HepG2 (cell line): Measurements from ENCODE around the gene PSMB11. TPM values are rescaled to one million over a fixed set of nuclear protein-coding genes. Genes with fewer than 3 reads are reported as not detected.

Source experiments
- BORCS8-MEF2B ChIP-seq: sonication (generic); formaldehyde crosslinking; IDR thresholded peaks from 2 replicates; pipeline ENCODE4 v1.8.0; 2022; ENCODE audit warnings: mild to moderate bottlenecking, missing genetic modification reagents
- HIVEP1 ChIP-seq: sonication (generic); formaldehyde crosslinking; IDR thresholded peaks from 2 replicates; pipeline ENCODE4 v1.4.0; 2020; ENCODE audit warnings: mild to moderate bottlenecking, missing genetic modification reagents
- HNRNPK ChIP-seq: fragments of 200-400 bp; formaldehyde crosslinking; IDR thresholded peaks from 2 replicates; pipeline ENCODE4 v1.6.1; 2018; ENCODE audit warnings: low read length, low read depth, moderate library complexity, mild to moderate bottlenecking; ENCODE audit not compliant: poor library complexity, severe bottlenecking
- HNRNPLL ChIP-seq: fragments of 200-400 bp; formaldehyde crosslinking; IDR thresholded peaks from 2 replicates; pipeline ENCODE4 v1.6.1; 2017; ENCODE audit warnings: mild to moderate bottlenecking, low read depth, low read length; ENCODE audit not compliant: poor library complexity, severe bottlenecking
- KDM4B ChIP-seq: sonication (generic); formaldehyde crosslinking; IDR thresholded peaks from 2 replicates; pipeline ENCODE4 v1.4.0; 2020; ENCODE audit warnings: missing genetic modification reagents
- MYNN ChIP-seq: sonication (generic); formaldehyde crosslinking; IDR thresholded peaks from 2 replicates; pipeline ENCODE4 v1.4.0; 2020; ENCODE audit warnings: mild to moderate bottlenecking, low read depth, missing genetic modification reagents
- PCBP2 ChIP-seq: fragments of 200-400 bp; formaldehyde crosslinking; optimal IDR thresholded peaks from 2 replicates; pipeline ENCODE3; 2018; ENCODE audit warnings: low read length, low read depth; ENCODE audit not compliant: poor library complexity, severe bottlenecking
- SMAD9 ChIP-seq: sonication (generic); formaldehyde crosslinking; IDR thresholded peaks from 2 replicates; pipeline ENCODE4 v1.5.1; 2020; ENCODE audit warnings: mild to moderate bottlenecking, missing genetic modification reagents
- ZFY ChIP-seq: sonication (generic); formaldehyde crosslinking; IDR thresholded peaks from 2 replicates; pipeline ENCODE4 v1.4.0; 2020; ENCODE audit warnings: missing genetic modification reagents
- ZNF17 ChIP-seq: sonication (generic); formaldehyde crosslinking; IDR thresholded peaks from 2 replicates; pipeline ENCODE4 v1.5.0; 2020; ENCODE audit warnings: mild to moderate bottlenecking, missing genetic modification reagents
- ZNF20 ChIP-seq: sonication (generic); formaldehyde crosslinking; IDR thresholded peaks from 2 replicates; pipeline ENCODE4 v1.4.0; 2020; ENCODE audit warnings: mild to moderate bottlenecking, moderate library complexity, missing genetic modification reagents
- ZNF251 ChIP-seq: sonication (generic); formaldehyde crosslinking; IDR thresholded peaks from 2 replicates; pipeline ENCODE4 v1.9.0; 2021; ENCODE audit warnings: mild to moderate bottlenecking, missing genetic modification reagents
- ZNF264 ChIP-seq: sonication (generic); formaldehyde crosslinking; IDR thresholded peaks from 2 replicates; pipeline ENCODE4 v1.4.0; 2020; ENCODE audit warnings: missing genetic modification reagents
- ZNF3 ChIP-seq: IDR thresholded peaks from 2 replicates; pipeline ENCODE4 v1.7.0; 2017; ENCODE audit warnings: inconsistent platforms
- ZNF337 ChIP-seq: sonication (generic); formaldehyde crosslinking; IDR thresholded peaks from 2 replicates; pipeline ENCODE4 v1.5.1; 2020; ENCODE audit warnings: missing genetic modification reagents, low read depth, mild to moderate bottlenecking, borderline replicate concordance
- ZNF350 ChIP-seq: sonication (generic); formaldehyde crosslinking; IDR thresholded peaks from 2 replicates; pipeline ENCODE4 v1.4.0; 2020; ENCODE audit warnings: mild to moderate bottlenecking, low read depth, missing genetic modification reagents, borderline replicate concordance
- ZNF567 ChIP-seq: sonication (generic); formaldehyde crosslinking; IDR thresholded peaks from 2 replicates; pipeline ENCODE4 v1.8.1; 2023; ENCODE audit warnings: mild to moderate bottlenecking, missing genetic modification reagents, borderline replicate concordance
- ZNF598 ChIP-seq: sonication (generic); formaldehyde crosslinking; IDR thresholded peaks from 2 replicates; pipeline ENCODE4 v1.5.1; 2020; ENCODE audit warnings: mild to moderate bottlenecking, missing genetic modification reagents, borderline replicate concordance
- ZNF777 ChIP-seq: sonication (generic); formaldehyde crosslinking; IDR thresholded peaks from 2 replicates; pipeline ENCODE4 v1.4.0; 2020; ENCODE audit warnings: missing genetic modification reagents
- ZNF83 ChIP-seq: sonication (generic); formaldehyde crosslinking; IDR thresholded peaks from 2 replicates; pipeline ENCODE4 v1.4.0; 2020; ENCODE audit warnings: missing genetic modification reagents, mild to moderate bottlenecking, borderline replicate concordance
- polyA plus RNA-seq, 8 experiments: library from polyadenylated mRNA; depleted of rRNA in 3 of 8; stranded (reverse) in 7 of 8; unstranded in 1 of 8; fragments of >200 nt; fragmentation: Illumina TruSeq in 4 of 8; extraction: Trizol in 4 of 8; gene quantifications; 2 replicates each; pipeline versions ENCODE4 v1.2.1 to v1.2.3, GENCODE V29; 2011 to 2016; ENCODE audit warnings: low read depth in 4 of 8, missing spikeins in 1 of 8, mixed read lengths in 1 of 8; ENCODE audit not compliant: insufficient read depth in 1 of 8
- total RNA-seq, 5 experiments: library from RNA; depleted of rRNA; stranded (reverse); fragments of >200 nt; fragmentation: Illumina TruSeq; extraction: Trizol; gene quantifications; 2 replicates each; pipeline ENCODE4 v1.2.3, GENCODE V29; 2016; ENCODE audit warnings: low read depth in 1 of 5
- TF ChIP-seq, protein P1 (sequence below): IDR thresholded peaks from 2 replicates; pipeline ENCODE4 v1.6.1; 2012; ENCODE audit warnings: inconsistent platforms
- TF ChIP-seq, protein P2 (sequence below): sonication (generic); formaldehyde crosslinking; IDR thresholded peaks from 2 replicates; pipeline ENCODE4 v1.4.0; 2020; ENCODE audit warnings: mild to moderate bottlenecking, missing genetic modification reagents, borderline replicate concordance
- TF ChIP-seq, protein P3 (sequence below): sonication (generic); formaldehyde crosslinking; conservative IDR thresholded peaks from 2 replicates; pipeline ENCODE4 v1.8.0; 2022; ENCODE audit warnings: low read depth, missing genetic modification reagents

The PSMB11 gene
- total and polyA plus RNA-seq, 2 of the 13 experiments (the other 11 are each of a cell fraction or from before 2014, with no cell fraction given): not detected

GRCh38 chr14:23070262-23071129 lies 28.5 kb downstream of the PSMB11 start (continued):
- TF ChIP-seq ZNF17: no peak
- peak; percentile 22; the same call in 1 of the 2 replicates for TF ChIP-seq ZNF777 (CRISPR knock-in tag)
- TF ChIP-seq MYNN (CRISPR knock-in tag): no peak
- no peak for TF ChIP-seq HIVEP1 (CRISPR knock-in tag)
- TF ChIP-seq ZNF20 (CRISPR knock-in tag): no peak
- 0 out of 2 replicates have a peak, but pooled peaks have one; percentile 5 for TF ChIP-seq ZNF598 (CRISPR knock-in tag)
- no peak for TF ChIP-seq HNRNPLL
- 0 out of 2 replicates have a peak, but pooled peaks have one; percentile 51 for TF ChIP-seq ZNF3 (CRISPR knock-in tag)
- no peak for TF ChIP-seq BORCS8-MEF2B (CRISPR knock-in tag)
- TF ChIP-seq ZFY (CRISPR knock-in tag): 0 out of 2 replicates have a peak, but pooled peaks have one; percentile 28
- TF ChIP-seq ZNF350 (CRISPR knock-in tag): no peak
- peak; percentile 93 for TF ChIP-seq PCBP2
- no peak for TF ChIP-seq ZNF251
- TF ChIP-seq, protein P1, sequence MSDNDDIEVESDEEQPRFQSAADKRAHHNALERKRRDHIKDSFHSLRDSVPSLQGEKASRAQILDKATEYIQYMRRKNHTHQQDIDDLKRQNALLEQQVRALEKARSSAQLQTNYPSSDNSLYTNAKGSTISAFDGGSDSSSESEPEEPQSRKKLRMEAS: 0 out of 2 replicates have a peak, but pooled peaks have one; percentile 9
- TF ChIP-seq ZNF567 (CRISPR knock-in tag): peak; percentile 54; the same call in 1 of the 2 replicates
- TF ChIP-seq ZNF264 (CRISPR knock-in tag): no peak
- no peak for TF ChIP-seq KDM4B (CRISPR knock-in tag)
- TF ChIP-seq, protein P2, sequence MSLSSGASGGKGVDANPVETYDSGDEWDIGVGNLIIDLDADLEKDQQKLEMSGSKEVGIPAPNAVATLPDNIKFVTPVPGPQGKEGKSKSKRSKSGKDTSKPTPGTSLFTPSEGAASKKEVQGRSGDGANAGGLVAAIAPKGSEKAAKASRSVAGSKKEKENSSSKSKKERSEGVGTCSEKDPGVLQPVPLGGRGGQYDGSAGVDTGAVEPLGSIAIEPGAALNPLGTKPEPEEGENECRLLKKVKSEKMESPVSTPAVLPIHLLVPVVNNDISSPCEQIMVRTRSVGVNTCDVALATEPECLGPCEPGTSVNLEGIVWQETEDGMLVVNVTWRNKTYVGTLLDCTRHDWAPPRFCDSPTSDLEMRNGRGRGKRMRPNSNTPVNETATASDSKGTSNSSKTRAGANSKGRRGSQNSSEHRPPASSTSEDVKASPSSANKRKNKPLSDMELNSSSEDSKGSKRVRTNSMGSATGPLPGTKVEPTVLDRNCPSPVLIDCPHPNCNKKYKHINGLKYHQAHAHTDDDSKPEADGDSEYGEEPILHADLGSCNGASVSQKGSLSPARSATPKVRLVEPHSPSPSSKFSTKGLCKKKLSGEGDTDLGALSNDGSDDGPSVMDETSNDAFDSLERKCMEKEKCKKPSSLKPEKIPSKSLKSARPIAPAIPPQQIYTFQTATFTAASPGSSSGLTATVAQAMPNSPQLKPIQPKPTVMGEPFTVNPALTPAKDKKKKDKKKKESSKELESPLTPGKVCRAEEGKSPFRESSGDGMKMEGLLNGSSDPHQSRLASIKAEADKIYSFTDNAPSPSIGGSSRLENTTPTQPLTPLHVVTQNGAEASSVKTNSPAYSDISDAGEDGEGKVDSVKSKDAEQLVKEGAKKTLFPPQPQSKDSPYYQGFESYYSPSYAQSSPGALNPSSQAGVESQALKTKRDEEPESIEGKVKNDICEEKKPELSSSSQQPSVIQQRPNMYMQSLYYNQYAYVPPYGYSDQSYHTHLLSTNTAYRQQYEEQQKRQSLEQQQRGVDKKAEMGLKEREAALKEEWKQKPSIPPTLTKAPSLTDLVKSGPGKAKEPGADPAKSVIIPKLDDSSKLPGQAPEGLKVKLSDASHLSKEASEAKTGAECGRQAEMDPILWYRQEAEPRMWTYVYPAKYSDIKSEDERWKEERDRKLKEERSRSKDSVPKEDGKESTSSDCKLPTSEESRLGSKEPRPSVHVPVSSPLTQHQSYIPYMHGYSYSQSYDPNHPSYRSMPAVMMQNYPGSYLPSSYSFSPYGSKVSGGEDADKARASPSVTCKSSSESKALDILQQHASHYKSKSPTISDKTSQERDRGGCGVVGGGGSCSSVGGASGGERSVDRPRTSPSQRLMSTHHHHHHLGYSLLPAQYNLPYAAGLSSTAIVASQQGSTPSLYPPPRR (CRISPR knock-in tag): no peak
- TF ChIP-seq SMAD9 (CRISPR knock-in tag): 0 out of 2 replicates have a peak, but pooled peaks have one; percentile 8
- no peak for TF ChIP-seq ZNF83 (CRISPR knock-in tag)
- TF ChIP-seq, protein P3, sequence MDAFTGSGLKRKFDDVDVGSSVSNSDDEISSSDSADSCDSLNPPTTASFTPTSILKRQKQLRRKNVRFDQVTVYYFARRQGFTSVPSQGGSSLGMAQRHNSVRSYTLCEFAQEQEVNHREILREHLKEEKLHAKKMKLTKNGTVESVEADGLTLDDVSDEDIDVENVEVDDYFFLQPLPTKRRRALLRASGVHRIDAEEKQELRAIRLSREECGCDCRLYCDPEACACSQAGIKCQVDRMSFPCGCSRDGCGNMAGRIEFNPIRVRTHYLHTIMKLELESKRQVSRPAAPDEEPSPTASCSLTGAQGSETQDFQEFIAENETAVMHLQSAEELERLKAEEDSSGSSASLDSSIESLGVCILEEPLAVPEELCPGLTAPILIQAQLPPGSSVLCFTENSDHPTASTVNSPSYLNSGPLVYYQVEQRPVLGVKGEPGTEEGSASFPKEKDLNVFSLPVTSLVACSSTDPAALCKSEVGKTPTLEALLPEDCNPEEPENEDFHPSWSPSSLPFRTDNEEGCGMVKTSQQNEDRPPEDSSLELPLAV (CRISPR knock-in tag): no peak
- 0 out of 2 replicates have a peak, but pooled peaks have one; percentile 59 for TF ChIP-seq ZNF337 (CRISPR knock-in tag)
- TF ChIP-seq HNRNPK: peak; percentile 46
